NCI-H2171 (cell line): Measurements from ENCODE around the gene MYPOP.
"Not testable (repeated sequence)": the region's sequence is repeated elsewhere in the genome, so short reads cannot be mapped to it uniquely, and the experiment has no call there.

Source experiments
- DNase-seq: peaks from one replicate; lab custom pipeline; 2025; lab: John Stamatoyannopoulos, UW

Gene MYPOP

DNA sequence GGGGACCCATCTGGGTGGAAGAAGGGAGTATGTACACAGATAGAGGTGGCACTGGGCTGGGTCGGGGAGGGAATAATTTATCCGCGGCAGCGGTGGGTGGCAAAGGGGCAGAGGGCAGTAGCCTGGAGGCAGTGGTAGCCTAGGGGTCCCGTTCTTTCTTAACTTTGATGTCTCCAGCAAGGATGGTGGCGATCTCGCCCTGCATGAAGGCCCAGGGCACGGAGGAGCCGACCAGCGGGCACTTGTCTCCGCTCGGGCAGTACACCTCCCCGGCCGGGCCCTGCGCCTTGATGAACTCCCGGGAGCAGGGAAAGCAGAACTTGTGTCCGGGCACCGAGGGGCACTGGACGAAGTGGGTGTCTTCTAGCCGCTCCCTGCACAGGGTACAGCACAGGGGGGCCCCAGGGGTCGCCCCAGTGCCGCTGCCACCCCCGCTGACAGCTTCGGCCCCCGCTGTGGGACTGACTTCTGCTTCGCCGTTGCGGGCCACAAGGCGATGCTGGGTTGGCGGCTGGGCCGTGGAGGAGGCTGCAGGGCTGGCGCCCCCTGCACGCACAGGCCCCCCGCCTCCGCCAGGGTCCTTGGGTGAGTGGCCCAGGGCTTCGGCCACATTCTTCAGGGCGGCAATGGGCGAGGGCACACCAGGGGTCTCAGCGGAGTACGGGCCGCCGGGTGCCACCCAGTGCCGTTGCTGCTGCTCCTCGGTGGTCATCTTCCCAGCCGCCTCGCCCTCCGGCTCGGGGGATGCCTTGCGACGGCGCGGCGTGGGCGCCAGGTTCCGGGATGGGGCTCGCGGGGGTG lies 18.3 kb downstream of the MYPOP start:
- DNase-seq = no peak

DNA sequence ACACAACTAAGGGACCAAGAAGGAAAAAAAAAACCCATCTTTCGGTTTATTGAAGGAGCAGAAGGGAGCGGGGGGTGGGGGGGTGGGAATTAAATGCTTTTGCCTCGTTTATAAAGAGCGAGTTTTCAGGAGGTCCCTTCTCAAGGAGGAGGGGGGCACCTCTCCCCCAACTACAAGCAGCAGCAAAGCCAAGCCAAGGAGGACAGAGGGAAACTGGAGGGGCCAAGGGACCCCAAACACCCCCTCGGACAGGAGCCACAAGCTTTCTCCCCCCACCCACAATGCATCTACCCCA lies 18.9 kb downstream of the MYPOP start:
- DNase-seq = no peak

DNA sequence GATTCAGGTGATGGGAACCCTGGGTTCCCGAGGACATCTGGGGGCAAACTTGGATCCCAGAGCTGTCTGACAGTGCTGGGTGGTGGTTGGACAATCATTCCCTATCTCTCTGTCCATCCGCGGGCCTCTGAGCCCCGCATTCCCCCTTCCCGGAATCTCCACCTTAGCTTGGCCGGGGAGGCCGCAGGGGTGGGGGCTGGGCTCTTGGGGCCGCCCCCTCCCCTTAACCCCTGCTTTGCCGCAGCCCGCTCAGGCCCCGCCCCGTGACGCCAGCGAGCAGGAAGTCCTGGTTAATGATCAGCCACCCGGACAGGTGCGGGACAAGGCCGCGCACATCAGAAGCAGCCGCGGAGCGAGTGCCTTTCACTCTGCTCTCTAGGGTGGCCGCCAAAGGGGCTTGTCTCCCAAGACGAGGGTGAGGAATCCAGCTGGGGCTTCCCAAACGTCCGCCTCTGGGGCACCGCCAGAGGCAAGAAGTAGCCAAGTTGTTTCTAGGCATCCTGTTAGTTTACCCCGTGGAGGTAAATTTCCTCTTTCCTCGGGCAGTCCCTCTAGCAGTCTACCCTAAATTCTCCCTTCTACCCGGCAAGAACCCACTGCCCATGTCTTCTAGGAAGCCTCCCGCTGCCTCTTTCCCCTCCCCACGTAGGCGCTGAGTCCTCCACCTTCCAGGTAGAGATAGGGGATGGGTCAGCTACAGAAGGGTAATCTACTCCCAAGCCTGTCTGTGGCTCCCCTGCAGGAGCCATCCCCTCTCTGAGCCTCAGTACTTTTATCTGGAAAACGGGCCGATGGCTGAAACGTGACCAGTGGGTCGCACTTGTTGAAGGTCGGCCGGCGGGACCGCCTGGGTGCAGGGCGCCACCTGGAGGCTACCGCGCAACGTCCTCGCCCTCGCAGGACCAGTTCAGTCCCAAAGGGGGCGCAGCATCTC lies 19.5 kb downstream of the MYPOP start:
- peak; percentile 82 for DNase-seq

DNA sequence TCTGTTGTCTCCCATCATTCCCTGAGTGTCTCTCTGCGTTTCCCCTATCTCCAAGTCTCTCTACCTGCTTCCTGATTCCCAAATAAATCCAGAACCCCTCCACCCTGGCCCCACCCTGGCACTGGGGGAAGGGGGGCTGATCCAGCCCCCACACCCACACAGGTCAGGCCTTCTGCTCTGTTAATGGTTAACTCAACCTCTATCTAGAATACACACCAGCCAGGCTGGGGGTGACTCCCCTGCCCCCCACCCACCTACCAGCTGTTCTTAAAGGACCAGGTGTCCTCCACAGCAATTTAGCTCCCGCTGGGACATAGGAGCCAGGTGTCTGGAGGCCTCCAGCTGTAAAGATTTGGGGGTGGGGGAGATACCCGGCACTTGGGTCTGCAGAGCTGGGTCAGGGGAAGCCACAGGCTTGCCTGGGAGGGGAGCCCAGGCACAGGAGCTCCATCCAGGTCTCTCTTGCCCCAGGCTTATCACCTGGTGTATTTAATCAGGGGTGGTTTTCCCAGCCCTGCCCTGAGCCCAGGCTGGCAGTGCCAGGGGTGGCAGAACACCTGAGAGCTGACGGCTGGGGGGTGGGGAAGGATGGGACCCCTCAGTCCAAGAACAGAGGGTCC lies 20.4 kb downstream of the MYPOP start:
- peak; percentile 59 for DNase-seq

DNA sequence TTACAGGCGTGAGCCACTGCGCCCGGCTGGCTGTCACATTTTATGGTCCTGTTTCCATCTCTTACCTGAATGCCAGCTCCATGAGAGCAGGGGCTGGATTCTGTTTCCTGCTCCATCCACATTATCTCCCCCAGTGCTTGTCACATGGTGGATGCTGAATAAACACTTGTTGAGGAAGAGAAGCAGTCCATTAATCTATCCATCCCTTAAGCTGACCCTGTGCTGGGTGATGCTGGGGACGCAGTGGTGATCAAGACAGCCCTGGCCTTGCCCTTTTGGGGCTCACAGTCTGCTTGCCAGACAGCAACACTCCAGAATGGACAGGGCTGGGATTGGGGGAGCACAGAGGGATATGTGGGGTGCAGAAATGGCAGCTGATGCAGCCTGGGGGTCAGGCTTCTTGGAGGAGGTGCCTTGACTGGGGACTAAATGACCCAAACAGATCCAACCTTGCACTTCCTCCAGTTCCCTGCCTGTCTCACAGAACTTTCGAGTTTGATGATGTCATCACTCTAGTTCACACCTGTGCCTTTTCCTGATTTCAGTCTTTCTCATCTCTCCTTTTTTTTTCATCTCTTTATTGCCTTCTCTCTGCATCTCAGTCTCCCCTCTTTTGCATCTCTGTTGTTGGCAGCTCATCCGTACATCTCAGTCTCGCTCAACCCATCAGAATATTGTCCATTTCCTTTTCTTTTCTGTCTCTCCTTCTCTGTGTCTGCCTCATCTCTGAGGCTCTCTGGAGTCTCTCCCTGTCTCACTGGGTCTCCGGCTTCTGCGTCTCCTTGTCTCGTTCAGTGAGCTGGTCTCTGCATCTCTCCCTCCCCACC lies 21.1 kb downstream of the MYPOP start:
- DNase-seq = no peak

DNA sequence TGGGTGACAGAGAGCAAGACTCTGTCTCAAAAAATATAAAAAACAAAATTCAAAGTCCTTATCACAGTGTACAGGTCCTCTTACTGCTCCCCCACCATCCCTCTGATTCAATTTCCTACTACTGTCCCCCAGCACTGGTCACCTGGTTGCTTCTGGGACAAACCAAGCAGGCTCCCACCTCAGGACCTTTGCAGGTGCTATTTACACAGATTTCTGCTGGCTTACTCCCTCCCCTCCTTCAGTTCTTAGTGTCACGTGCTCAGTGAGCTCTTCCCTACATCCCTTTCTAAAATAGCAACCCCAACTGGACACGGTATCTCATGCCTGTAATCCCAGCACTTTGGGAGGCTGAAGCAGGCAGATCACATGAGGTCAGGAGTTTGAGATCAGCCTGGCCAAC lies 22.4 kb downstream of the MYPOP start:
- DNase-seq = no peak

DNA sequence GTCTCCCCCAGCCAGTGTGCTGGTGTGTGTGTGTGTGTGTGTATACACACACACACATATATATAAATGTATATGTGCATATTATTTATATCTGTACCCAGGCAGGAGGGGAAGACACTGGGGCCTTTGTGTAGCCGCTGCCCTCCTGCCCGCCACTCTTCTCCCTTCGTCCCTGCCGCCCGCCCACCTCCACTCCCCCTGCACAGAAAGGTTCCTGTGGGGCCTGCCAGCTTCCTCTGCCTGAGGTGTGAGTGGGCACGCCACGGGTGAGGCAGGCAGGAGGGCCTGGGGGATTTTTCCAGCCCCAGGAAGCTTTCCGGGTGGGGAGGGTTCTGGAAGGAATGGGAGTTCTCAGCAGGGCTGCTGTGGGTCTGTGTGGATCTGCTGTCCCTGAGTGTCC lies 23.4 kb downstream of the MYPOP start:
- DNase-seq = no peak

DNA sequence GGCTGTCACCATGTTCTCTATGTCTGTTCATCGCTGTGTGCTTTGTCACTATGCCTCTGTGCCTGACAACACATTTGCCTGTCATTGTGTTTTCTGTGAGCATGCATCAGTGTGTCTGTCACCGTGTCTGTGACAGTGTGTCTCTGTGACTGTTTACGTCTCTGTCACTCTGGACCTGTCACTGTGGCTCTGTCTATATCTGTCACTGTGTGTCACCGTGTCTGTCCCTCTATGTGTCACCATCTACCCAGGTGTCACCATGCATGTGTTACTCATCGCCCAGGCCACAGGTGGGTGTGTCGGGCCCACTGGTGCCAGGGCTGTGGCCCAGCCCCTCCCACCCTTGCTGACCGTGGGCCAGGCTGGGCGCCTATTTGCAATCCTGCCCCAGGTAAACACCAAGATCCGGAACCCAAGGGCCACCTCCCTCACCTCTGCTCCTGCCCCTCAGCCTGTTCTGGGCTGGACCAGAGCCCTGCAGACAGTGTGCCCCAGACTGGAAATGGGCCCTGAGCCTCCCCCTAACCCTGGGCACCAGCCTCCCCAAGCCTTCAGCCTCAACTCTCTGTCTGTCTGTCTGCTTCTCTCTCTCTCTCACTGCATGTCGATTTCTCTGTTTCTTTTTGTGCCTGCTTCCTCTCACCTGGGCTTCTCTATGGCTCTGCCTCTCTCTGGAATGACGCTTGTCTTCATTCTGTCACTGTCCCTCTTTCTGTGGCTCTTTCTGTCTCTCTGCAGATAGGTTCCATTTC lies 24.2 kb downstream of the MYPOP start:
- DNase-seq = no peak

DNA sequence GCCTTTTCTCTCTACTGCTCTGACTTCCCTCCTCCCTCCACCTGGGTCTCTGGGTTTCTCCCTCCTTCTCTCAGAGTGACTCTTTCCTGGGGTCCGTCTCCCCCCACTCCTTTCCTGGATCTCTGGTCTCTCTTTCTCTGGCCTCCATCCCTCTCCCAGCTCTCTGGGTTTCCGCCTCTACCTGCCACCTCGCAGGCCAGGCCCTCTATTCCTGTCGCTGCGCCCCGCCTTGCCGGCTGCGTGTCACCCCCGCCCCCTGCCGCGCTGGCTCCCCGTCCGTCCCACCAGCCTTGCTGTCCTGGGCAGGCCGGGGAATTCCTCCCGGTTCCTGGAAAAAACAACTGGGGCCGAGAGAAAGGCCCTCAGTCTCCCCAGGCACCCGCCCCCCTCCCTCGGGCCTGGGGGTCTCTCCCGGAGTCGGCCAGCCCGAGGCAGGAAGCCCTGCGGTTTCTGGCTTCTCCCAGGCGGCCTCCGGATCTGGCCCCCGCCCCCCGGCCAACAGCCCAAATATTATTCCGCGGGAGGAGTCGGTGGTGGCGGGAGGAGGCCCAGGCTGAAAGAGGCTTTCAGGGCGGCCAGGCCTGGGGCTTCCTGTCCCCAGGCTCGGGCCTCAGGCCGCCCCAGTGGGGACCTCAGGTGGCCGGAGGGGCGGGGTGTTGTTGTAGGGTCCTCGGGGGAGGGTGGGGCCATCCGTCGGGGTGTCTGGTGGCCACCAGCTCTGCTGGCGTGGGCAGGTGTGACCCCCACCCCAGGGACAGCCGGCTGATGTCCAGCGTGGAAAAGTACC lies 25.8 kb downstream of the MYPOP start:
- no peak for DNase-seq

DNA sequence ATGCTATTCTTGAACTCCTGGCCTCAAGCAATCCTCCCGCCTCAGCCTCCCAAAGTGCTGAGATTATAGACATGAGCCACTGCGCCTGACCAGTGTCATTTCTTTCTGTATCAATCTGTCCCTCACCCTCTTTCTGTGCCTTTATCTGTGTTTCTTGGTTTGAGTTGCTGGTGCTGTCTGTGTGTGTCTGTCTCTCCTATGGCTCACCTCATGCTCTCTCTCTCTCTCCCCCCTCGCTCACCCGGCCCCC lies 26.3 kb downstream of the MYPOP start:
- no peak for DNase-seq

DNA sequence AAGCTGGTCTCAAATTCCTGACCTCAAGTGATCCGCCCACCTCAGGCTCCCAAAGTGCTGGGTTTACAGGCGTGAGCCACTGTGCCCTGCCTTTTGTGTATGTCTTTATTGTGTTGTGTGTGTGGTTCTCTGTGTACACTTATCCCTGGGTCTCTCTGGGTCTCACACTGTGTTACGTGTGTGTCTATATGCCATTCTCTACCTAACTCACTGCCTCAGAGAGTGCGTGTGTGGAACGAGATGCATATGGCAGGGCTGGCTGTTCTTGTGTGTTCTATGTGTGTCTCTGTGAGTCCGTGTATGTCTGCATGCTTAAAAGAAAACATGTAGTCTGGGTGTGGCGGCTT lies 27.8 kb downstream of the MYPOP start:
- DNase-seq = no peak

DNA sequence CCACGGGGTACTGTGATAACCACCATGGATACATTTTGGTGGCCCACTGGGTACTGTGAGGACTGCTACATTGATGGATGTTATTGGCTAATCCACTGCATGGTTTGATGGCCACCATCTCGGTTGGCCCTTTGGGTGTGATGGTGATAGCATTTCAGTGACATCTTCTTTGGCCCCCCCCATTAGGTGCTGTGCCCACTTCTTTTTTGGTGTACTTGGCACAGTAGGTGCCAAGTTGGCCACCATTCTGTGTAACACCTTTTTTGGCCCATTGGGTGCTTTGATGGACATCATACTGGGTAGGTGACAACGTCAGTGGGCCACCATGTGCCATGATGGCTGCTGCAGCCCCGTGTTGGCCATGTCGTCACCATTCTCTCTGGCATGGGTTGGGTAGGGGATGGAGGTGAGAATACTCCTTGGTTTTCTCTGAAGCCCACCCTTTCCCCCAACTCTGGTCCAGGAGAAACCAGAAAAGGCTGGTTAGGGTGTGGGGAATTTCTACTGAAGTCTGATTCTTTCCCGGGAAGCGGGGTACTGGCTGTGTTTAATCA lies 29.1 kb downstream of the MYPOP start:
- no peak for DNase-seq

DNA sequence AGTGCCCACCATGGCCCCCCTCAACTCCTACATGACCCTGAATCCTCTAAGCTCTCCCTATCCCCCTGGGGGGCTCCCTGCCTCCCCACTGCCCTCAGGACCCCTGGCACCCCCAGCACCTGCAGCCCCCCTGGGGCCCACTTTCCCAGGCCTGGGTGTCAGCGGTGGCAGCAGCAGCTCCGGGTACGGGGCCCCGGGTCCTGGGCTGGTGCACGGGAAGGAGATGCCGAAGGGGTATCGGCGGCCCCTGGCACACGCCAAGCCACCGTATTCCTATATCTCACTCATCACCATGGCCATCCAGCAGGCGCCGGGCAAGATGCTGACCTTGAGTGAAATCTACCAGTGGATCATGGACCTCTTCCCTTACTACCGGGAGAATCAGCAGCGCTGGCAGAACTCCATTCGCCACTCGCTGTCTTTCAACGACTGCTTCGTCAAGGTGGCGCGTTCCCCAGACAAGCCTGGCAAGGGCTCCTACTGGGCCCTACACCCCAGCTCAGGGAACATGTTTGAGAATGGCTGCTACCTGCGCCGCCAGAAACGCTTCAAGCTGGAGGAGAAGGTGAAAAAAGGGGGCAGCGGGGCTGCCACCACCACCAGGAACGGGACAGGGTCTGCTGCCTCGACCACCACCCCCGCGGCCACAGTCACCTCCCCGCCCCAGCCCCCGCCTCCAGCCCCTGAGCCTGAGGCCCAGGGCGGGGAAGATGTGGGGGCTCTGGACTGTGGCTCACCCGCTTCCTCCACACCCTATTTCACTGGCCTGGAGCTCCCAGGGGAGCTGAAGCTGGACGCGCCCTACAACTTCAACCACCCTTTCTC lies 30.1 kb downstream of the MYPOP start:
- no peak for DNase-seq

DNA sequence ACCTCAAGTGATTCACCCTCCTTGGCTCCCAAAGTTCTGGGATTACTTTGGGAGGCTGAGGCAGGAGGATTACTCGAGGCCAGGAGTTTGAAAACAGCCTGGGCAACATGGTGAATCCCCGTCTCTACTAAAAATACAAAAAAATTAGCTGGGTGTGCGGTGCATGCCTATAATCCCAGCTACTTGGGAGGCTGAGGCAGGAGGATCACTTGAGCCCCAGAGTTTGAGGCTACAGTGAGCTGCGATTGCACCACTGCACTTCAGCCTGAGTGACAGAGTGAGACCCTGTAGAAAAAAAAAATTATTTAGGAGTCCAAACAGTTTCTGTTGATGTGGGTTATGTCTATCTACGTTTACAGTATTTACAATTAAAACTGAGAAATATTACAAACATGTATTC lies 31.6 kb downstream of the MYPOP start:
- no peak for DNase-seq

DNA sequence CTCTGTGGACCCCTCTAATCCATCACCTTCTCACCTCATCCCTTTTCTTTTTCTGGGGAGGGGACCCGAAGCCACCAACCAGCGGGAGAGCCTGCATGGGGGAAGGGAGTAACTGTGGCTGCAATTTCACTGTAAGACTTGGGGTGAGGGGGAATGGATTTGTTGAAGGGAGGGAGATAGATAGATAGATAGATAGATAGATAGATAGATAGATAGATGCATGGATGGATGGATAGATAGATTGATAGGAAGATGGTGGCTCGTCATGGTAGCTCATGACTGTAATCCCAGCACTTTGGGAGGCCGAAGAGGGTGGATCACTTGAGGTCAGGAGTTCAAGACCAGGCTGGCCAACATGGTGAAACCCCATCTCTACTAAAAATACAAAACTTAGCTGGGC lies 35.2 kb downstream of the MYPOP start:
- not testable (repeated sequence) for DNase-seq

DNA sequence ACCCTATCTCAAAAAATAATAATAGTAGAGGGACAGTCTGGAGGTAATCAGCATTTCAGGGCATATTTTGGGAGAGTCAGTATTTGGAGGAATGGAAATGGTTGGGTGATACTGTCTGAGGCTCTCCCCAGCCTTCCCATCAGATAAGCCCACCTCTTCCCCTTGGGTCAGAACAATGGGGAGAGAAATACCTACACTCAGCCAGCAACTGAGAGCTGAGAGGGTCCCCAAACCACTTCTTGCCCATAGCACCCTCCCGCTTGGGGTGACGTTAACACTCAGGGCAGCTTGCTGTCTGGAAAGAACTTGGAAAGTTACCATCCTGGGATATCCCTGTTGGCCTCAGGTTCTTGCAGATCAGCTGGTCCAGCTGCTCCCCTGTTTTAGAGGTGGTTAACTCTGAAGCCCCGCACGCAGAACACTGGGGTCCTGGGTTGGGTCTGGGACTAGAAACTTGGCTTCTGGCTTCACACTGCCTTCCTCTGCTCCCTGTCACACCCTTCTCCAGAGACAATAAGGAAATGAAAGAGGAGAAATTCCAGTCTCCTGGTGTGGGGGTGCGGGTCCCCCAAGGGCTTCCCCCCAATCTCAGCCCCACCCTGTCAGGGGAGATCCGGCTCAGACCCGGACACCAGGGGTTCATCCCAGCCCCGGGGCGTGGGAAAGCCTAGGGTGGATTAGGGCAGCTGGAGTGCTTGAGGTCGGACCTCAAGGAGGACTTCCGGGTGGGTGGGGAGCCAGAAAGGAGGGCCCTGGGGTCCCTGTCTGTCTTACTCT lies 35.8 kb downstream of the MYPOP start:
- no peak for DNase-seq

DNA sequence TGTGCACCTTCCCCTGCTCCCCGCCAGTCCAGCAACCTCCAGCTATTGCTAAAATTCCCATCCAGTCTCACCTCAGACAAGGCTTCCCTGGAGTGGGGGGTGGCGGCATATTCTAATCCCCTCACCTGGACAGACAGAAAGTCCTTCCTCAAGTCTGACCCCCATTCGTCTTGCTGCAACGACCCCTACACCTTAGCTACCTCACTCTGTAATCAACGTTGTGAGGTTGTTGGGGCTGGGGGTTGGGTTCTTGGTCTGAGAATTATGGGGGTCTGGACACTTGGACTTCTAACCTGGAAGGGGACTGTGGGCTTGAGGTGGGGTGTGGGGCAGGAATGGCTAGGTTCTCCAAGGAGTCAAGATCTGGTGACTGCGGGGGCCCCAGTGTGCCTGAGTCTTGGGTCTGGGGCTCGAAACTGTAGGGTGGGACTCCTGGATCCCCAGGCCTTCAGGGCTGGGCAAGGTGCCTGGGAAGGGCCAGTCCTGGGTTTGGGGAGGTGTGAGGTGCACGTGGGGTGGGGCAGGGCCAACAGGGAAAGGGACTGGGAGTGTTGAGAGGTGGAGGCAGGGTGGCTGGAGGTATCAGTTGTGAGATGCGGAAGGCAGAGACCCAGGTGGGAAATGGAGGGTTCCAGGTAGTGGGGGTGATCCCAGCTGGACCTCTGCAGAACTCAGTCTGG lies 37.0 kb downstream of the MYPOP start:
- DNase-seq = no peak

DNA sequence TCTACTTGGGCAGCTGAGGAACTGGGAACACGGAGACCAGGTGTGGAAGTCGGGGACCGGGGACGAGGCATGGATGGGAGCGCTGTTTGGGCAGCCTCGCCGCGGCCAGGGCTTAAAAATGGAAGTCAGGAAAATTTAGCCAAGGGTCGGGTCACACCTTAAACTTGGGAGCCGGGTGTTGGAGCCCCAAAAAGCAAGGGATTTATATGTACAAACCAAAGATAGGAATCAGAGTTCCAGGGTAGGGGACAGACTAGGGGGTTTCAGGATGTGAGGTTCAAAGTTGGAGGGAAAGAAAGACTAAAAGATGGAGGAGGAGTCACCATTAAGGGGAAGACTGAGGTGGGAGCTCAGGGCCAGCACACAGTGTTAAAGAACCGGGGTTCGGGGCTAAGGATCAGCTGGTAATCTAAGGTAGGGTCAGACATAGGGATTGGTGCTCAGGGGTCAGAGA lies 37.8 kb downstream of the MYPOP start:
- no peak for DNase-seq
